GM21737 (cell line): ENCODE measurements around the gene SH2D3C.

Experiments used
- ATAC-seq: cut with Tn5 transposase; IDR thresholded peaks from one replicate; pipeline ENCODE4 v1.9.1; 2021; ENCODE audit warnings: mild to moderate bottlenecking, moderate library complexity; ENCODE audit not compliant: unreplicated experiment

The SH2D3C gene

GRCh38 chr9:127722055-127722745 lies 56.3 kb downstream of the SH2D3C start:
- ATAC-seq = no peak

DNA sequence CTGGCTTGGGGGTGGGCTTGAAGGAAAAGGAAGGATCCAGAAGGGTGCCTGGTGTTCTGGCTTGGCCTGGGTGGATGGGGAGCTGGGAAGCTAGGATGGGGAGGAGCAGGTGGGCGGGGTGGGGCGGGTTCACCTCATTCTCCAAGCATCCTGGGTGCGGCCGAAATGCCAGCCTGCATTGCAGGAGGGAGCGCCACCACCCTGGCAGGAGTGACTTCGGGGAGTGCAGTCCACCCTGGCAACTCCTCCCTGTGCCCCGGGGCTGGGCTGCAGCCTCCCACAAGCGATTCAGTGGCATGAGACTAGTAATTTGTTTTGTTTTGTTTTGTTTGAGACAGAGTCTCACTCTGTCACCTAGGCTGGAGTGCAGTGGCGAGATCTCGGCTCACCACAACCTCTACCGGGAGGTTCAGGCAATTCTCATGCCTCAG lies 57.1 kb downstream of the SH2D3C start:
- ATAC-seq = no peak

- ATAC-seq = no peak
Measured at GRCh38 chr9:127720865-127721227, 57.6 kb downstream of the SH2D3C start.

- ATAC-seq = no peak
Measured at GRCh38 chr9:127720031-127720864, 58.2 kb downstream of the SH2D3C start.

DNA sequence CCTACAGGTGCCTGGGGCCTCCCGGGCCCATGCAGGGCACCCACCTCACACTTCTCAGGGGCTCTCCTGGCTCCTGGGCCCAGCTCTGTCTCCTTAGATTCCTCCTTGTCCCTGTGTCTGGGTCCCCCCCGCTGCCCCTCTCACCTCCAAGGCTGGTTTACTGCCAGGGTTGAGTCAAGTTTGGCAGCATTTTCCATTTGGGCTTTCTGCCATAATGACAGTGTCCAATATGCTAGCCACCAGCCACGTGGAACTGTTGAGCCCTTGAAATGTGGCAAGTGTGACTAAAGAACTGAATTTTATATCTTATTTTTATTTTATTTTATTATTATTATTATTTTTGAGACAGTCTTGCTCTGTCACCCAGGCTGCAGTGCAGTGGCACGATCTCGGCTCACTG lies 60.7 kb downstream of the SH2D3C start:
- no peak for ATAC-seq

- ATAC-seq = no peak
Measured at GRCh38 chr9:127716412-127716811, 62.1 kb downstream of the SH2D3C start.

- peak; percentile 89 for ATAC-seq
Measured at GRCh38 chr9:127715470-127716337, 62.8 kb downstream of the SH2D3C start, which contains the start of the genes PTRH1 and TTC16. TSS of gene PTRH1 (minus strand) at chr9:127715663. CDS start at chr9:127715639, 24 bp downstream. TSS of gene TTC16 (plus strand) at chr9:127716079. CDS start at chr9:127716146, 67 bp downstream.

- no peak for ATAC-seq
Measured at GRCh38 chr9:127714951-127715469, 63.5 kb downstream of the SH2D3C start.

GRCh38 chr9:127714020-127714750 lies 64.3 kb downstream of the SH2D3C start:
- ATAC-seq = no peak

DNA sequence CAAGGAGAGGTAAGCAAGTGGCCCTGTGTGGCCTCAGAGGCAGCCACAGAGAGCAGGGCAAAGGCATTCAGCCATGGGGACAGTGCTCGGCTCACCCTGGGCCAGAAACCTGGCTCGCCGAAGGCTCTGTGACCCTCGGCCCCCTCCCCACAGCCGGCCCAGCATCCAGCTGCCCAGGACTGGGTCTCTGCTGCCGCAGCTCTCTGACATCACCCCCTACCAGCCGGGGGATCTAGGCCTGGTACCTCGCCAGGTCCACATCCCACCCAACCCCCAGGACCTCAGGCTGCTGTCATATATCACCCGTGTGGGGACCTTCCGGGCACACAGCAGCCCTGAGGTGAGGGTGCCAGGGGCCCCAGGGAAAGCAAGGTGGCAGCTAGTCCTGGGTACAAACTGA lies 65.6 kb downstream of the SH2D3C start:
- ATAC-seq = no peak

- no peak for ATAC-seq
Measured at GRCh38 chr9:127712371-127712770, 66.1 kb downstream of the SH2D3C start.

- ATAC-seq = no peak
Measured at GRCh38 chr9:127711831-127712274, 66.6 kb downstream of the SH2D3C start.

DNA sequence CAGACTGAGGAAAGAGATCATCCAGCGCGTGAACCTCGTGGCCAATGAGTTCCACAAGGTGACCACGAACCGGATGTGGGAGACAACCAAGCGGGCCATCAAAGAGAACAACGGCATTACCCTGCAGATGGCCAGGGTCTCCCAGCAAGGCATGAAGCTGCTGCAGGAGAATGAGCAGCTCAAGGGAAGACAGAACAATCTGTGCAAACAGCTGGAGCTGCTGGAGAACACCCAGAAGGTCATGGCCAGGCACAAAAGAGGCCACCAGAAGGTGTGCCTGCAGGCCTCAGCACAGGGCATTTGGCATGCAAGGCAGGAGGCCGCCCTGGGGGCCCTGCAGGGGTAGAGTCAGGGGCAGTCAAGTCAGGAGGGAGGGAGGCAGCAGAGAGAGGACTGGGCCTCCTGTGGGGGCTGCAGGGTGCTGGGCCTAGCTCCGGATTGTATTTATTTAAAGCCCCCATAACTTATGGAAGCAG lies 67.2 kb downstream of the SH2D3C start:
- ATAC-seq = no peak

DNA sequence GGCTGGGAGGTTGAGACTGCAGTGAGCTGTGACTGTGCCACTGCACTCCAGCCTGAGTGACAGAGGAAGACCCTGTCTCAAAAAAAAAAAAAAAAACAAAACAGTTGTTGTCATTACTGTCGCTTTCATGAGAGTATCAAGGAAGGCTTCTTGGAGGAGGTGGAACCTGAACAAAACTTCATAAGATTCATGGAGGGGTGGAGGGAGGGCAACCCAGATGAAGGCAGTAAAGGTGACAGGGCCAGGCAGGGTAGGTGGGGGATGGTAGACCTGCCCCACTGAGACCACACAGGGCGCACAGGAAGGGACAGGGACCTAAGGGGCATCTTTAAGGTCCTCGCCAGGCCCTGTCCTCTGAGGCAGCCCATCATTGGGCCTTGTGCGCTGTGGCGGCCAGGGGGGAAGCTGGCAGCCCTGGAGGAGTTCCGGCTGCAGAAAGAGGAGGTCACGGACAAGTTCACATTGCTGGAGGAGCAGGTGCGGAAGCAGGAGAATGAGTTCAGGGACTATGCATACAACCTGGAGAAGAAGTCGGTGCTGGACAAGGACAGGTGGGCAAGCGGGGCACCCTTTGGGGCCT lies 68.2 kb downstream of the SH2D3C start:
- ATAC-seq = no peak

GRCh38 chr9:127708952-127709587 lies 69.4 kb downstream of the SH2D3C start:
- no peak for ATAC-seq

DNA sequence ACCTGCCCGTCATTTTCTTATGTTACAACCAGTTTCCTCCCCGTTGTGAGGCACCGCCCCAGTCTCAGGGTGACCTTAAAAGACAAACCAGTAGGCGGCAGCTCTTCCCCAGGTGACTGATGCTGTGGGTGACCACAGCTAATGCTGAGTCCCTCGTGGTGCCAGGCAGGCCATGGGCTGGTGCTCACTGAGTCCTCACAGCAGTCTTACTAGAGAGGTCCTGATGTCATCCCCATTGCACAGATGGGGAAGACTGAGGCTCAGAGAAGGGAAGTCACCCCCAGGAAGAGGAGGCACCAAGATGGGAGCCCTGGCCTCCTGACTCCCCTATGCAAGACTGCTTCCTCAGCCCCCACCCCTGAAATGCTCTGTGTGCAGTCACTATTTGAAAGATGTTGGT lies 70.7 kb downstream of the SH2D3C start:
- no peak for ATAC-seq

DNA sequence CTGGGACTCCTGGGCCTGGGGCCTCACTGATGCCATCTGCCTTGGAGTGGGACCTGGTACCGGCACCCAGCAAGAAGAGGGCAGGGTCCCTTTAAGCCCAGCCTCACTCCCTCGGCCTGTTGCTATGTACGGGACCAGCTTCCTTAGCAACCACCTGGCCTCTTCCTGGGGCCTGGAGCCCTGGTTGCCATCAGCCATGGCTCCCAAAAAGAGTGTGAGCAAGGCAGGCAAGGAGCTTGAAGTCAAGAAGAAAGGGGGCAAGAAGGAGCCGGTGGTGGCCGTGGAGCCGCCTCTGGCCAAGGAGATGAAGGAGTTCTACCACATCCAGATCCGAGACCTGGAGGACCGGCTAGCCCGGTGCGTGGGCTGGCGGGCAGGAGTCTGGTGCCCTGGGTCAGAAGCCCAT lies 71.6 kb downstream of the SH2D3C start, which contains the start of gene CFAP157:
TSS of gene CFAP157 (plus strand) at position 153 of the 406 bp plus-strand sequence. CDS start at position 197, 44 bp downstream.
- ATAC-seq = no peak

DNA sequence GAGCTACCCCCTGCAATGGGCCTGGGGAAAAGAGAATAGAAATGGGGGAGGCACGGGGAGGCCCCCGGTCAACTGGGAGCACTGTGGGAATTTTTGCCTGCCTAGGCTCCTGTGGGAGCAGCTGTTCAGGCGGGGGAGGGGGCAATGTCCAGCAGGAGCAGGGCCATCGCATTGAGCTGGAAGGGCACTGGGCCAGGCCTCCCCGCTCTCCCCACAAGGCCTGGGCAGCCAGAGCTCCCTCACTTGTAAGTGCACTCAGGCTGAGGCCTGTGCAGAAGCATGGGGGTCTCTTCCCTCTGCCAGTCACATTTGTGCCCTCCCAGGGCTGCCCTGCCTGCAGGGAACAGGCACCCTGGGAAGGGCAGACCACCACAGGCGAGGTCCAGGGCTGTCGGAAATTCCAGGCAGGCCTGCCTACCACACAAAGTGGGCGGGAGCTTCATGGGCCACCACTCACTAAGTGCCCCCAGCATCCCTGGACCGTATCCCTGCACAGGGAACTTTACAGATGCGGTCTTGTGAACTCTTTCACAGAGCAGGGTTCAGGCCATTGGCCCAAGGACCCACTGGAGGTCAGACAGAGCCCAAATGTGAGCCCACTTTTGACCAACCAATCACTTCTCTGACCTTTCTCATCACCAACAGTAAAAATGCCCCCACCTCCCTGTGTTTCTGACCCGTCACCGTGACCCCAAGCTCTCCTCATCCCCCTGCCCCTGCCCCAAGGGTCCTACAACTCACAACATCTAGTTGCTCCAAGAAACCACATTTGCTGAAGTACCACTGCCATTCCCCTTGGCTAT lies 72.7 kb downstream of the SH2D3C start:
- no peak for ATAC-seq
